Mammary epithelial cell (primary cell): ENCODE measurements around the gene E2F6.

Source experiments
- CTCF ChIP-seq, 2 donors: IDR thresholded peaks in 1 of 2; conservative IDR thresholded peaks in 1 of 2; 2 replicates each; pipeline ENCODE4 v1.5.1; 2011 to 2012; ENCODE audit warnings: inconsistent platforms in 2 of 2, low read length in 2 of 2, mild to moderate bottlenecking in 2 of 2, control low read depth in 1 of 2, low read depth in 1 of 2; ENCODE audit not compliant: insufficient read depth in 1 of 2; ENCODE audit errors: extremely low read depth in 1 of 2
- EZH2 ChIP-seq: IDR thresholded peaks from 2 replicates; pipeline ENCODE4 v1.6.1; 2012; ENCODE audit warnings: low read length, inconsistent platforms, borderline replicate concordance

- TF ChIP-seq CTCF (conservative IDR thresholded peaks at IDR 0.05 in 1 of 2, IDR thresholded peaks at IDR 0.05 in 1 of 2; ENCODE audit: extremely low read depth in 1 of 2, insufficient read depth in 1 of 2, low read depth in 1 of 2, low read length in 2 of 2) (no peak), EZH2 (no peak)
Measured at GRCh38 chr2:11411244-11411643, 54.7 kb downstream of the E2F6 start.
